T-helper 1 cell treated with Interleukin-12 subunit alpha and Interleukin-12 subunit beta and Interleukin-4 antibody, amounts not matched to agents 30 ng/mL and 1 ng/mL, for 36 hours (primary cell): Measurements from ENCODE around the gene ALDH4A1. TPM values are rescaled to one million over a fixed set of nuclear protein-coding genes. Genes with fewer than 3 reads are reported as not detected.

Experiments
- intact Hi-C: fragments of 100-400 bp; cut with micrococcal nuclease; formaldehyde crosslinking; loops from one replicate; pipeline ENCODE4 v1.15.1; 2024
- total RNA-seq: library from RNA; stranded (reverse); gene quantifications from 2 replicates; pipeline ENCODE4 v1.2.3, GENCODE V29; 2022

ALDH4A1 gene
- total RNA-seq, 1 donor from 2014 or later: 3.6 TPM

GRCh38 chr1:18939398-18940302, 37.3 kb upstream of the ALDH4A1 start:
- intact Hi-C loops: no loop called here

DNA sequence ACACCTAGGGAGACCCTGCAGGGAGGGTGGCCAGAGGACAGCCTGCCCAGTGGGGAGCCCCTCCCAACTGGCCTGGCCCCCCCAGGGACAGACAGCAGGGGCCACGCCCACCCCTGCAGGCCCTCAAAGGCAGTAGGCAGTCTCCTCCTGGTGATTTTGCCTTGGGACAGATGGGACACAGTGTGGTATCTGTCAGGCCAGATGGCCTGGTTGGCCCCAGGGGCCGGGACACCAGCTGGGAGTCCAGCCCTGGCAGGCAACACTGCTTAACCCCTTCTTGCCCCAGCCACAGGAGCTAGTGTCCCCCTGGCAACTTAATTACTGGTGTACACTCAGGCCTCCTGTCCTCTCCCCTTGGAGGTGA, 36.3 kb upstream of the ALDH4A1 start:
- intact Hi-C loops: no loop called here

DNA sequence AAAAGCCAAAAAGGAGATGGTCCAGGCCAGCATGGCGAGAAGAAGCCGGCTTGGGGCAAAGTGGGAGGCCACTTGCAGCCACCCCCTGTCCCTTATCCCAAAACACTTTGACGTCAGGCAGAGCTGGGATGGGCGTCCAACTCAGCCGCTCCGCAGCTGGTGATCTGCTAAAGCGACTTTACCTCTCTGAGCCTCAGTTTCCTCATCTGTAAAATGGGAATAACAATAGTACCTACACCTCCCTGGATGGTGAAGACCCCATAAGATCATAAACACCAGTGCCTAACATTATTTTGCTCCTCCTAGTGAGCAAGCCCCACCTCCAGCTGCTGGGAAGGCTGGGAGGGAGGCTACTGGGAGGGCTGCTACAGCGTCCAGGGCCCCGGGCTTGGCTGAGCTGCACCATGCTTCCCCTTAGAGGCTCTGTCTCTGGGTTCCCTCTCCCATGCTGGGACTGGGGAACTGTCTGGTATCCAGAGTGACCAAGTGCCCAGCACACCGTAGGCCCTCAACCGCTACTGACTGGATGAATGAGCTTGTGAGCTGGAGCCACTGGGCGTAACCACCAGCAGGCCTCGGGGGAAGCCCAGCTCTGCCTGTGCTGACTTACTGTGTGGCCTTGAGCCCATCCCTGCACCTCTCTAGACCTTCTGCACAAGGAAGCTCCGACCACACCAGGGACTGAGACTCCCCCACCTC, 35.8 kb upstream of the ALDH4A1 start:
- intact Hi-C loops: no loop called here

DNA sequence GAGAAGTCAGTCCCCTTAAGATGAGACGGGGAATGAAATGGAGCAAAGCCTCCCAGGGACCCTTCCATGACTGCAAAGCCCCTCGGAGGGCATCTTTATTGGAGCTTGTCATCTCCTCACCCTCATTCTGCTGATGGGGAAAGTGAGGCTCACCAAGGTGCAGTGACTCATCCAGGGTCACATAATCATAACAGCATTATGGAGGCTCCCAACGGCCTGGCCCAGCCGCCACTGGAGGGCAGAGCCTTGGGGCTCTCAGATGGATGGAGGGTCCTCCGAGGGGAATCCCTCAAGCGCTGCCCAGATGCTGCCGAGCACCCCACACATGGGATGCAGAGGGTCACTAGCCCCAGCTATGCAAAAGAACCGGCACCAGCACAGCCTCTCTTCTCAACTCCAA, 35.2 kb upstream of the ALDH4A1 start:
- intact Hi-C loops: no loop called here

GRCh38 chr1:18936814-18937481, 34.6 kb upstream of the ALDH4A1 start:
- intact Hi-C loops: no loop called here

GRCh38 chr1:18936471-18936813, 34.1 kb upstream of the ALDH4A1 start:
- intact Hi-C loops: no loop called here

- intact Hi-C loops: loop anchor here (1.0 kb wide), 1 partner anchor 8 kb away; no protein-coding TSS in a partner anchor
These were observed 32.0 kb upstream of the ALDH4A1 start for GRCh38 chr1:18934205-18935000.

DNA sequence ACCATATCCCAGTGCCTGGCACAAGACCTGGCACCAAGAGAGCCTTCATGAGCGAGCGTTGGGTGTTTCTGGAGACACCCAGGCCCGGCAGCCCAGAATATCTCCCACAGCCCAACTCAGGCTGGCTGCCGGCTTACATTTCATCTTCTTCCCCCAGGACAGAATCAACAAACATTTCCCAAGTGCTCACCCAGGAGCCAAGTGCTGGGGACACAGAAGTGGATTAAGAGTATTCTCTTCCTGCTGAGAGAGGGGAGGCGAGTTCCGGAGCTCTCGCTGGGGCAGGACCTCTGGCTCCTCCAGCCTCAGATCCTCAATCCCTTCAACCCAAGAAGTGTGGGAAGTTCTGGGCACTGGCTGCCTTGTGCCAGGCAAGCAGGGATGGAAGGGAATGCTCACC, 30.5 kb upstream of the ALDH4A1 start:
- intact Hi-C loops: no loop called here

- intact Hi-C loops: no loop called here
These were observed 30.0 kb upstream of the ALDH4A1 start for GRCh38 chr1:18932387-18932786.

- intact Hi-C loops: loop anchor here (1.0 kb wide), 1 partner anchor 17 kb away; no protein-coding TSS in a partner anchor
These were observed 29.4 kb upstream of the ALDH4A1 start for GRCh38 chr1:18931730-18932129.

DNA sequence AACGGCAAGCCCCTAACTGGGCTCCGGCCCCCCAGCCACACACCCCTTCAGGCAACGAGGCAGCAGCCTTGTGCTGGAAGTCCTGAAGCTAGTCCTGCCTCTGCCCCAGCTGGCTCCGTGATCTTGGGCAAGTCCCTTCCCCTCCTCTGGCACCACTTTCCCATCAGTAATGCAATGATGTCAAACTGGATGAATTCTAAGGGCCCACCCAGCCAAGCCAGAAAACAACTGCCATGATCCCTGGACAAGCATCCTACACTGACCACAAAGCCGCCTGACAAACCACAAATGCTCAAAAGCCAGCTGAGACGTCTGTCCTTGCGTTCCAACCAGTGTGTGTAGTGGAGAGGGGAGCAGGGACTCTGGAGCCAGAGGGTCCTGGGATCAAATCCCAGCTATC, 27.3 kb upstream of the ALDH4A1 start:
- intact Hi-C loops: no loop called here

GRCh38 chr1:18928985-18929384, 26.6 kb upstream of the ALDH4A1 start:
- intact Hi-C loops: no loop called here

GRCh38 chr1:18928406-18928805, 26.1 kb upstream of the ALDH4A1 start:
- intact Hi-C loops: no loop called here

DNA sequence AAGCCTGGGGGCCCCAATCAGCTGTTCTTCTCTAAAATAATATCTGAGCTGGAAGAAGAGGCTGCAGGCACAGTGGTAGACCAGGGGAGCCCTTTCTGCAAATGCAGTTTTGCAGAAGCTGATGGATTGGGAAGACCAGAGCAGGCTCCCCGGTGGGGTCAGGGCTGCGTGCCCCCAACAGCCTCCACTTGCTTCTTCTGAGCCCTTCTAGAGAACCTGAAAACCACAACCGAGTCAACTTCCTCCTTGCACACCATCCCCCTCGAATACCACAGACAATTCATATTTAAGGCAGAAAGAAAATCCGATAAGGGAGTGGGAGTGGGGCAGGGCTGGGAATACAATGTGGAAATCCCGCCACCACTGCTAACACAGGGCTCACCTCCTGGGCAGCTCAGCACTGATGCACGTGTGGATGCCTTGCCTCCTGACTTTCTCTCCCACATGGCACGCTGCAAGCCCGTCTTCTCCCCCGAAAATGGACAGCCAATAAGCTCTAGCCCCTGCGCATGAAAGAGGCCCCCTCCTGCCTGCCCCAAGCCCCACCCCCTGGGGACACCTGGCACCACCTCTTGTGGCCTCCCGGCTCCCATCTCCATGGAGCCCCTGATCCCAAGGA, 25.4 kb upstream of the ALDH4A1 start:
- intact Hi-C loops: loop anchor here (1.0 to 2.0 kb wide), 3 partner anchors 15 to 283 kb away; partner anchors contain the start of genes ALDH4A1 and UBR4

DNA sequence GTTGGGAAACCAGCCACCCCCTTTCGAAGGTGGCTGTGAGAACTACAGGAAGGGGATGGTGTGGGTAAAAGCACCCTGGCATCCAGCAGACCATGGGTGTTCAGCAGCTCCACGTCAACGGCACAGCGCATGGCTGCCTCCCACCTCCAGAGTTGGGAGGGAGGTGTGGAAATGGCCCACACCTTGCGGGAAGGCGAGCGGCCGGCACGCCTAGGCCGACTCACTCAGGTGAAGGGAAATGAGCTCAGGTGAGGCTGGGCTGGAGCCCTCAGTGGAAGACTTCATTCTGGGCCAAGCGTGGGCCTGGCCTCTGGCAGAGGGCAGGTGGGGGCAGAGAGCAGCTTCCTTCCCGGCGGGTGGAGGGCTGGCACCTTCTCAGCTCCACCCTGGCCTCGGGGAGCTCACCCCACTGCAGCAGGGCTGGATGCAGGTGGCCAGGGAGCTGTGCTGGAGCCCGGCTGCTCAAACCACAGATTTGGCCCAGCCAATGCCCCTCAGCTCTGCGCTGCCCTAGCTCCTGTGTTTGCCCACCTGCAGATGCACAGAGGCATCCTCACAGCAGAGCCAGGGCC, 24.8 kb upstream of the ALDH4A1 start:
- intact Hi-C loops: loop anchor here (1.0 to 2.0 kb wide), 3 partner anchors 14 to 284 kb away; partner anchors contain the start of genes ALDH4A1 and UBR4

GRCh38 chr1:18926315-18927081, 24.1 kb upstream of the ALDH4A1 start:
- intact Hi-C loops: loop anchor here (1.0 to 2.0 kb wide), 9 partner anchors 8 to 284 kb away; partner anchors contain the start of genes ALDH4A1, IFFO2 and UBR4

GRCh38 chr1:18925279-18925678, 22.9 kb upstream of the ALDH4A1 start:
- intact Hi-C loops: no loop called here

DNA sequence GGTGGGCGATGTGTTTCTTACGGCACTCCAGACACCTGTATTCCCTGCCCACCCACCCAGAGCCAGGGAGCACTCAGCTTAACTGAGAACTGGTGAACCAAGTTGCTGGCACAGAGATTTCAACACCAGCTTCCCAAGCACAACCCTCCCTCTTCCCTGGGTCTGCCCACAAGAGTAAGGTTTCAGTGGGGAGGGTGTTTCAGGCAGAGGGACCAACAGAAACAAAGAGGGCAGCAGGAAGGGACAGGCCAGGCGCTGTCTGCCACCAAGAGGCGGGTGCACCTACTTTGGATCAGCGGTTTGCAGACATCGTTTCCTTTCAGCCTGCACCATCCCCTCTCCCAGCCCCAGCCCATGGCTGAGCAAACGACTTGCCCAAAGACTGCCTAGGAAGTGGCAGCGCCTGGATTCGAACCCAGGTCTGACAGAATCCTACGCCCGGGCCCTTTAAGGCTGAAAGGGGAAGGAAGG, 21.9 kb upstream of the ALDH4A1 start:
- intact Hi-C loops: loop anchor here (5.0 kb wide), 1 partner anchor 173 kb away; no protein-coding TSS in a partner anchor

- intact Hi-C loops: loop anchor here (5.0 kb wide), 1 partner anchor 174 kb away; no protein-coding TSS in a partner anchor
These were observed 21.4 kb upstream of the ALDH4A1 start for GRCh38 chr1:18923756-18924211.
